GM12801 (cell line): Measurements from ENCODE around the gene SUGP2.

ENCODE experiments used
- TF ChIP-seq, protein P1 (sequence below): IDR thresholded peaks from one replicate; pipeline ENCODE4 v1.5.1; 2011; ENCODE audit warnings: control low read depth; ENCODE audit not compliant: insufficient read length; ENCODE audit errors: extremely low read depth

The SUGP2 gene

GRCh38 chr19:19033426-19034203 lies at the start of gene SUGP2, which contains the start of gene ARMC6:
Gene SUGP2, minus strand, starts transcription at chr19:19033517. Its CDS starts 2,446 bp downstream, at chr19:19031071.
Gene ARMC6, plus strand, starts transcription at chr19:19033603. Its CDS starts 607 bp downstream, at chr19:19034210.
- TF ChIP-seq, protein P1, sequence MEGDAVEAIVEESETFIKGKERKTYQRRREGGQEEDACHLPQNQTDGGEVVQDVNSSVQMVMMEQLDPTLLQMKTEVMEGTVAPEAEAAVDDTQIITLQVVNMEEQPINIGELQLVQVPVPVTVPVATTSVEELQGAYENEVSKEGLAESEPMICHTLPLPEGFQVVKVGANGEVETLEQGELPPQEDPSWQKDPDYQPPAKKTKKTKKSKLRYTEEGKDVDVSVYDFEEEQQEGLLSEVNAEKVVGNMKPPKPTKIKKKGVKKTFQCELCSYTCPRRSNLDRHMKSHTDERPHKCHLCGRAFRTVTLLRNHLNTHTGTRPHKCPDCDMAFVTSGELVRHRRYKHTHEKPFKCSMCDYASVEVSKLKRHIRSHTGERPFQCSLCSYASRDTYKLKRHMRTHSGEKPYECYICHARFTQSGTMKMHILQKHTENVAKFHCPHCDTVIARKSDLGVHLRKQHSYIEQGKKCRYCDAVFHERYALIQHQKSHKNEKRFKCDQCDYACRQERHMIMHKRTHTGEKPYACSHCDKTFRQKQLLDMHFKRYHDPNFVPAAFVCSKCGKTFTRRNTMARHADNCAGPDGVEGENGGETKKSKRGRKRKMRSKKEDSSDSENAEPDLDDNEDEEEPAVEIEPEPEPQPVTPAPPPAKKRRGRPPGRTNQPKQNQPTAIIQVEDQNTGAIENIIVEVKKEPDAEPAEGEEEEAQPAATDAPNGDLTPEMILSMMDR, result no peak

DNA sequence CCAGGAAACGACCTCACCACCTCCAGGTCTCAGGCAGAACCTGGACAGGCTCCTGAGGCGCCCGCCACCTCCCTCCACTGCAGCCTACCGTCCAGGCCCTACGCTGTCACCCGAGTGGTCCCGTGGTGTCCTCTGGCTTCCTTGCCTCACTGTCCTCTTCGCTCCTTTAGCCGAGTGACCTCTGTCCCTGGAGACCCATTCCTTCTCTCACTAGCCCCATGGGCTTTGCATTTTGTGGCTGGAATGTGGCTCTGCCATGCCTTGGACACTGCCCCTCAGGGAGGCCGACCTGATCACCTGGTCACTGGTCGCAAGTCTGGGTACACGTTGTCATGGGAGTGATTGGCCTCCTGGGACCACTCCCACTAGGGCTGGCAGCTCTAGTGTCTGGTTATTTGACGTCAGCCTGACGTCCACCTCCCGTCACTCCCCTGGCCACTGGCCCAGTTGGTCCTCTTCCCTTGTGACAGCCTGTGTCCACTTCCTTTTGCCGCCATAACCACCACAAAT lies 48.4 kb upstream of the SUGP2 start:
- TF ChIP-seq, protein P1, result no peak

DNA sequence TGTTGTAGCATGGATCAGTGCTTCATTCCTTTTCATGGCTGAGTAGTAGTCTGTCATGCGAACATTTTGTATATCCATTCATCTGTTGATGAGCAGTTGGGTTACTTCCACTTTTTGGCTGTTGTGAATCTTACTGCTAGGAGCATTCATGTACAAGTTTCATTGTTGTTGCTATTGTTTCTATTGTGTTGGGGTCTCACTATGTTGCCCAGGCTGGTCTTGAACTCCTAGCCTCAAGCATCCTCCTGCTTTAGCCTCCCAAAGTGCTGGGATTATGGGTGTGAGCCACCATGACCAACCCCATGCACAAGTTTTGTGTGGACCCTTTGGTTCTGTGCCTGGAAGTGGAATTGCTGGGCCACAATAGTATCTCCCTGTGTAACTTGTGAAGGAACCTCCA lies 46.3 kb upstream of the SUGP2 start:
- TF ChIP-seq, protein P1, result no peak

GRCh38 chr19:19078801-19079200 lies 45.5 kb upstream of the SUGP2 start:
- TF ChIP-seq, protein P1, result no peak

DNA sequence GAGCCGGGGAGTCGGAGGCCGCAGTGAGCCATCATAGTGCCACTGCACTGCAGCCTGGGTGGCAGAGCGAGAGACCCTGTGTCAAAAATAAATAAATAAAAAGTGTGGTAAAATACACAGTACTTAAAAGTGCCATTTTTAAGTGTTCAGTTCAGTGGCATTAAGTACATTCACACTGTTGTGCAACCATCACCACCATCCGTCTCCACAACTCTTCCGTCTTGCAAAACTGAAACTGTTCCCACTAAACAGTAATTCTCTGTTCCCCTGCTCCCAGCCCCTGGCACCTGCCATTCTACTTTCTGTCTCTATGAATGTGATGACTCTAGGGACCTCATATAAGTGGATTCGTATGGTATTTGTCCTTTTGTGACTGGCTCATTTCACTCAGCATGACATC lies 43.8 kb upstream of the SUGP2 start:
- TF ChIP-seq, protein P1, result no peak

DNA sequence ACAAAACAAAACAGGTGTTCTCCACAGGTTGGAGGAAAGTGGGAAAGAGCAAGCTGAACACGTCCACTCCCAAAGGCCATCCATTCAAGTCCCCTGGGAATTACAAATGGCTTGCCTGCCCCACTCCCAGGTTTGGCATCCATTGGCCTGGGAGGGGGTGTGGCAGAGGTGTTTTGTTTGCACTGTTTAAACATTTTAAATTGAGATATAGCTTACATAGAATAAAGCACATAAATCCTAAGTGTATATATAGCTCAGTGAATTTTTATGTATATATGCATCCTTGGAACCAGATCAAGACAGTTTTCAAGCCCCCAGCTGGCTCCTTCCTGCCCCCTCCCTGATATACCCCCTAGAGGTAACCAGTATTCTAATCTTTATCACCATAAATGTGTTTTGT lies 43.2 kb upstream of the SUGP2 start:
- TF ChIP-seq, protein P1, result no peak

DNA sequence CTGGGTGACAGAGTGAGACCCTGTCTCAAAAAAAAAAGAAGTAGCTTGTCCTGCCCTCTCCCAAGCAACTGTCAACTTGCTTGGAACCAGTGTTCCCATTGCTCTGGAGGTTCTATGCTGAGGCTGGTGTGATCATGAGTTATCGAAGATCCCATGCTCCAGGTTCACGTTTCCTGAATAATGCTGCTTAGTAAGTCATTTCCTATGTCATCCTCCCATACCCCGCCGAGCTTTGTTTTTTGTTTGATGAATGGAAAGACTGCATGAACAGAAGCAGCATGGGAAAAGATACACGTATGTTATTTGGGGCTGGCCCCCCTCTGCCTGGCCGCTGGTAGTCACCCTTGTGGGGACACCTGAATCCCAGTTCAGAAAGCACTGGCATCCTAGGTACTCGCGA lies 41.8 kb upstream of the SUGP2 start:
- TF ChIP-seq, protein P1, result no peak
